Measurements from ENCODE around the gene DNAH10.
"Not testable (repeated sequence)": the region's sequence is repeated elsewhere in the genome, so short reads cannot be mapped to it uniquely, and the experiment has no call there.

DNAH10 gene

DNA sequence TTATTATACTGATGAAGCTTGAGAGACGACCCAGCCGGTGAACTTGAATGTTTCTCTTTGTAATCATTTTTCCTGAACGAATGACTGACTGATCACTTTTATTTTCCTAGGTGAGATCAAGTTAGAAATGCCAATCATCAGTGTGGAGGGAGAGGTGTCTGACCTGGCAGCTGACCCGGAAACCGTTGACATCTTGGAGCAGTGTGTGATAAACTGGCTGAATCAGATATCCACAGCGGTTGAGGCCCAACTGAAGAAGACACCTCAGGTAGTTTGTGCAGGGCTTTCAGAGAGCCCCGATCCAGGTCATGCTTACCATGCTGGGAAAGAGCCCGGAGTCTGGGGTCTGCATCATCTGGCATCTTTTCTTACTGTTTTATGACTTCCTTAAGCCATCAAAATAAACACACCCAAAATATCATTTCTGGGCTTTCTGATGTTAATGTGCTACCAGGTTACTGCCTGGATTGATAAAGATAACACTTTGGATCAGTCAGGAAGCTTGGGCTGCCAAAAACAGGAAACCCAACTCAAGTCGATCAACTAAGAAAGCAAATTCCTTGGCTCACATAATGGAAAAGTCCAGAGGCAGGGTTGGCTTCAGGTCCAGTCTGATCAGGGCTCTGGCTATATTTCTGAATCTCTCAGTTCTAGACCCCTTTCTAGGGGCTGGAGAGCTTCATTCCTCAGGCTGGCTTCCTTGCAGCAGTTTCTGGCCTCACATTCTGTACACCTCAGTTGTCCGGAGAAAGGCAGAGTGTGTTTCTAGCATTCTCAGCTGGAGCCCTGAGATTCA, 21.1 kb downstream of the DNAH10 start:
- ATAC-seq (ENCODE audit: low read depth) (no peak), DNase-seq (ENCODE audit: low spot score) (no peak)
- Histone ChIP-seq H3K4me1 (ENCODE audit: insufficient read depth, poor library complexity, severe bottlenecking) (no peaks in the 10 kb centered on the region), H3K9me3 (ENCODE audit: severe bottlenecking) (no peaks in the 10 kb centered on the region), H3K4me3 (ENCODE audit: severe bottlenecking) (no peak overlapping the region), H3K36me3 (ENCODE audit: low read depth) (no peaks in the 10 kb centered on the region), H3K27me3 (ENCODE audit: insufficient read depth, poor library complexity, severe bottlenecking) (no peaks in the 10 kb centered on the region), H3K27ac (ENCODE audit: poor library complexity, severe bottlenecking) (no peak overlapping the region)
- TF ChIP-seq, protein P1, sequence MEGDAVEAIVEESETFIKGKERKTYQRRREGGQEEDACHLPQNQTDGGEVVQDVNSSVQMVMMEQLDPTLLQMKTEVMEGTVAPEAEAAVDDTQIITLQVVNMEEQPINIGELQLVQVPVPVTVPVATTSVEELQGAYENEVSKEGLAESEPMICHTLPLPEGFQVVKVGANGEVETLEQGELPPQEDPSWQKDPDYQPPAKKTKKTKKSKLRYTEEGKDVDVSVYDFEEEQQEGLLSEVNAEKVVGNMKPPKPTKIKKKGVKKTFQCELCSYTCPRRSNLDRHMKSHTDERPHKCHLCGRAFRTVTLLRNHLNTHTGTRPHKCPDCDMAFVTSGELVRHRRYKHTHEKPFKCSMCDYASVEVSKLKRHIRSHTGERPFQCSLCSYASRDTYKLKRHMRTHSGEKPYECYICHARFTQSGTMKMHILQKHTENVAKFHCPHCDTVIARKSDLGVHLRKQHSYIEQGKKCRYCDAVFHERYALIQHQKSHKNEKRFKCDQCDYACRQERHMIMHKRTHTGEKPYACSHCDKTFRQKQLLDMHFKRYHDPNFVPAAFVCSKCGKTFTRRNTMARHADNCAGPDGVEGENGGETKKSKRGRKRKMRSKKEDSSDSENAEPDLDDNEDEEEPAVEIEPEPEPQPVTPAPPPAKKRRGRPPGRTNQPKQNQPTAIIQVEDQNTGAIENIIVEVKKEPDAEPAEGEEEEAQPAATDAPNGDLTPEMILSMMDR (IDR thresholded peaks at IDR 0.05; ENCODE audit: poor library complexity, severe bottlenecking) = no peak

DNA sequence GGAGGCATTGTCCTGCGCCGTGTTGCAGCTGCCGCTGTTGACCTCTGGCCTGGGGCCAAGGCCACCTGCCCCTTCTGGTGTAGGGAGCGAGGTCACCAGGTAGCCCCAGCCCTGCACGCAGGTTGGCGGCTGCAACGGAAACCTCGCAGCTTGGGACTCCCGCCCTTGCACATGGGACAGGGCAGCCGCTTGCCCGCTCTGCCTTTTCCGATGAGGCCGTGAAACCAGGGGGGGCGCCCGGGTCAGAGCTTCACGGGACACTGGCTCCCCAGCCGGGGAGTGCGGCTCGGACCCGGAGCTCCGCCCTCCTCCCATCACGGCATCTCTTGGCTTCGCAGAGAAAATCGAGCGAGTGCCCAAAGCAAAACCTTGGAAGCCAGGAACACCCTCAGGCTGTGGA, 25.4 kb downstream of the DNAH10 start:
- Histone ChIP-seq H3K27me3 (ENCODE audit: insufficient read depth, poor library complexity, severe bottlenecking) (no peaks in the 10 kb centered on the region), H3K27ac (ENCODE audit: poor library complexity, severe bottlenecking) (no peak overlapping the region), H3K36me3 (ENCODE audit: low read depth) (no peaks in the 10 kb centered on the region), H3K4me3 (ENCODE audit: severe bottlenecking) (no peak overlapping the region), H3K4me1 (ENCODE audit: insufficient read depth, poor library complexity, severe bottlenecking) (no peaks in the 10 kb centered on the region), H3K9me3 (ENCODE audit: severe bottlenecking) (no peaks in the 10 kb centered on the region)
- no peak for DNase-seq (ENCODE audit: low spot score)
- no peak for ATAC-seq (ENCODE audit: low read depth)
- TF ChIP-seq, protein P1 (IDR thresholded peaks at IDR 0.05; ENCODE audit: poor library complexity, severe bottlenecking) = no peak

DNA sequence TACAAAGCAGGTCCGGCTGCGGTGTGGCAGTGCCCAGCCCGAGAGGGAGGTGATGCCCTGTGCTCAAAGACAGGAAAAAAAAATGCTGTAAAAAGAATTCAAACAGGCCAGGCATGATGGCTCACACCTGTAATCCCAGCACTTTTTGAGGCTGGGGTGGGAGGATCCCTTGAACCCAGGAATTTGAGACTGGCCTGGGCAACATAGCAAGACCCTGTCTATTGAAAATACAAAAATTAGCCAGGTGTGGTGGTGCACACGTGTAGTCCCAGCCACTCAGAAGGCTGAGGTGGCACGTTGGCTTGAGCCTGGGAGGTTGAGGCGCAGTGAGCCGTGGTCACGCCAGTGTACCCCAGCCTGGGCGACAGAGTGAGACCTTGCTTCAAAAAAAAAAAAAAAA, 26.4 kb downstream of the DNAH10 start:
- Histone ChIP-seq H3K4me3 (ENCODE audit: severe bottlenecking) (no peak overlapping the region), H3K4me1 (ENCODE audit: insufficient read depth, poor library complexity, severe bottlenecking) (no peaks in the 10 kb centered on the region), H3K36me3 (ENCODE audit: low read depth) (no peaks in the 10 kb centered on the region), H3K27me3 (ENCODE audit: insufficient read depth, poor library complexity, severe bottlenecking) (no peaks in the 10 kb centered on the region), H3K9me3 (ENCODE audit: severe bottlenecking) (no peaks in the 10 kb centered on the region), H3K27ac (ENCODE audit: poor library complexity, severe bottlenecking) (no peak overlapping the region)
- TF ChIP-seq, protein P1 (IDR thresholded peaks at IDR 0.05; ENCODE audit: poor library complexity, severe bottlenecking) = no peak
- ATAC-seq (ENCODE audit: low read depth) (no peak), DNase-seq (ENCODE audit: low spot score) (no peak)

DNA sequence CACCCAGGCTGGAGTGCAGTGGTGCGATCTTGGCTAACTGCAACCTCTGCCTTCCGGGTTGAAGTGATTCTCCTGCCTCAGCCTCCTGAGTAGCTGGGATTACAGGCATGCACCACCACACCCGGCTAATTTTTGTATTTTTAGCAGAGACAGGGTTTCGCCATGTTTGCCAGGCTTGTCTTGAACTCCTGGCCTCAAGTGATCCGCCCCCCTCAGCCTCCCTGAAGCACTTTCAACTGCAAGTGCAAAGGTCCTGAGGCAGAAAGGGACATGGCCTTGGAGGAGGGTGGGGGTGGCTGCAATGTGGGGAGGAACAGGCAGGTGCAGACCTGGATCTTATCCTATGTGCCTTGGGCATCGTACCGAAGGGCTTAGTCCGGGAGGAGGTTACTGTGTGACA, 27.3 kb downstream of the DNAH10 start:
- H3K27ac ChIP-seq (ENCODE audit: poor library complexity, severe bottlenecking); H3K4me3 ChIP-seq (ENCODE audit: severe bottlenecking); H3K36me3 ChIP-seq (ENCODE audit: low read depth); DNase-seq (ENCODE audit: low spot score); H3K27me3 ChIP-seq (ENCODE audit: insufficient read depth, poor library complexity, severe bottlenecking); ATAC-seq (ENCODE audit: low read depth); H3K9me3 ChIP-seq (ENCODE audit: severe bottlenecking); H3K4me1 ChIP-seq (ENCODE audit: insufficient read depth, poor library complexity, severe bottlenecking): not testable (repeated sequence)

DNA sequence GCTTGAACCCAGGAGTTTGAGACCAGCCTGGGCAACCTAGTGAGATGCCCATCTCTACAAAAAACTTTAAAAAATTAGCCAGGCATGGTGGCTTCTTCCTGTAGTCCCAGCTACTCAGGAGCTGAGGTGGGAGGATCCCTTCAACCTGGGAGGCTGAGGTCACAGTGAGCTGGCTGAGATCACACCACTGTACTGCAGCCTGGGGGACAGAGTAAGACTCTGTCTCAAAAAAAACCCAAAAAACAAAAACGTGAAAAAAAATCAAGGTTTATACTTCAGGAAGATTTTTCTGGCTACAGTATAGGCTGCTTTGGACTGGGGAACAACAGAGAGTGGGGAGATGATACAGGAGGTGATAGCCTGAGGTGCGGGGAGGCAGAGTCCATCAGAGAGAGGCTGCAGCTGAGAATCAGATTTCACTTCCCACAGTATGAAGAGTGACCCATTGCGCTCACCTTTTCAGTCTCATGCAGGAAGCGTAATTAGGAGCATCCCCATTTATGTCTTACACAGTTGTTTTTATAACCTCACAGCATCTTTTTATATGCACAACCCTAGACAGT, 28.9 kb downstream of the DNAH10 start:
- ATAC-seq (ENCODE audit: low read depth) = no peak
- no peaks in the 10 kb centered on the region for H3K36me3 ChIP-seq (ENCODE audit: low read depth)
- H3K27ac ChIP-seq (ENCODE audit: poor library complexity, severe bottlenecking) = no peak overlapping the region
- DNase-seq (ENCODE audit: low spot score) = no peak
- no peaks in the 10 kb centered on the region for H3K9me3 ChIP-seq (ENCODE audit: severe bottlenecking)
- no peaks in the 10 kb centered on the region for H3K27me3 ChIP-seq (ENCODE audit: insufficient read depth, poor library complexity, severe bottlenecking)
- H3K4me1 ChIP-seq (ENCODE audit: insufficient read depth, poor library complexity, severe bottlenecking) = no peaks in the 10 kb centered on the region
- no peak overlapping the region for H3K4me3 ChIP-seq (ENCODE audit: severe bottlenecking)
- TF ChIP-seq, protein P1 (IDR thresholded peaks at IDR 0.05; ENCODE audit: poor library complexity, severe bottlenecking) = no peak
